Hypothalamus (tissue), 51 donors: ENCODE measurements around the gene GRAMD2A.

Experiments
- DNase-seq, 51 donors: peaks; one replicate each; lab custom pipeline; 2025; lab: John Stamatoyannopoulos, UW

Gene GRAMD2A

GRCh38 chr15:72141171-72142084, 56.2 kb downstream of the GRAMD2A start:
- DNase-seq = no peak

- DNase-seq = no peak
These were observed 57.5 kb downstream of the GRAMD2A start for GRCh38 chr15:72140088-72140487.

- no peak for DNase-seq
These were observed 57.9 kb downstream of the GRAMD2A start for GRCh38 chr15:72139667-72140066.

- no peak for DNase-seq
These were observed 61.2 kb downstream of the GRAMD2A start for GRCh38 chr15:72136170-72137051.

GRCh38 chr15:72135719-72136118, 61.9 kb downstream of the GRAMD2A start:
- no peak for DNase-seq

GRCh38 chr15:72133211-72133610, 64.4 kb downstream of the GRAMD2A start:
- DNase-seq = no peak

- no peak for DNase-seq
These were observed 65.7 kb downstream of the GRAMD2A start for GRCh38 chr15:72131922-72132321.

- DNase-seq = no peak
These were observed 67.3 kb downstream of the GRAMD2A start for GRCh38 chr15:72130272-72130671.

- no peak for DNase-seq
These were observed 69.2 kb downstream of the GRAMD2A start for GRCh38 chr15:72128359-72128758.

- DNase-seq = no peak
These were observed 69.8 kb downstream of the GRAMD2A start for GRCh38 chr15:72127724-72128322.

- no peak for DNase-seq
These were observed 73.4 kb downstream of the GRAMD2A start for GRCh38 chr15:72124218-72124617.

GRCh38 chr15:72118017-72118978, 79.3 kb downstream of the GRAMD2A start, which contains the start of the genes MYO9A and SENP8:
Gene MYO9A (minus strand): TSS chr15:72118150. CDS start chr15:72046563, 71,587 bp downstream.
Gene SENP8 (plus strand): TSS chr15:72118403. CDS start chr15:72139624, 21,221 bp downstream.
- peak; percentile 79 to 98 (median 95) for DNase-seq

- peak in 23 of 51 donors; percentile 7 to 91 (median 62) for DNase-seq
These were observed 80.0 kb downstream of the GRAMD2A start for GRCh38 chr15:72117486-72118016.

- DNase-seq = peak in 24 of 51 donors; percentile 3 to 76 (median 30)
These were observed 80.7 kb downstream of the GRAMD2A start for GRCh38 chr15:72116731-72117485.

- DNase-seq = no peak
These were observed 84.1 kb downstream of the GRAMD2A start for GRCh38 chr15:72113347-72114031.

GRCh38 chr15:72112805-72113204, 84.8 kb downstream of the GRAMD2A start:
- no peak for DNase-seq

- DNase-seq = no peak
These were observed 85.5 kb downstream of the GRAMD2A start for GRCh38 chr15:72112116-72112515.

- no peak for DNase-seq
These were observed 87.2 kb downstream of the GRAMD2A start for GRCh38 chr15:72110355-72110754.
